ENCODE results near the gene SLC44A5. TPM values are rescaled to one million over a fixed set of nuclear protein-coding genes. Genes with fewer than 3 reads are reported as not detected.
"Not testable (repeated sequence)": the region's sequence is repeated elsewhere in the genome, so short reads cannot be mapped to it uniquely, and the experiment has no call there.

Gene SLC44A5
- total RNA-seq, 1 experiment from 2014 or later = 2.4 TPM

DNA sequence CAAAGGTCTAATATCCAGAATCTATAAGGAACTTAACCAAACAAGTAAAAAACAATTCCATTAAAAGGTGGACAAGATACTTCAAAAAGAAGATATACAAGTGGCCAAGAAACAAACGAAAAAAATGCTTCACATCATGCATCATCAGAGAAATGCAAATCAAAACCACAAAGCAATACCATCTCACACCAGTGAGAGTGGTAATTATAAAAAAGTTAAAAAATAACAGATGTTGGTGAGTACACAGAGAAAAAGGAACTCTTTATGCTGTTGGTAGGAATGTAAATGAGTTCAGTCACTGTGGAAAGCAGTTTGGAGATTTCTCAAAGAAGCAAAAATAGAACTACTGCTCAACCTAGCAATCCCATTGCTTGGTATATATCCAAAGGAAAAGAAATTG, 218.6 kb downstream of the SLC44A5 start:
- Histone ChIP-seq H3K23me2 (ENCODE audit: insufficient read length, low read depth, low read length, poor library complexity, severe bottlenecking) (no peaks in the 10 kb centered on the region), H3K27ac (ENCODE audit: insufficient read length, low read depth, low read length) (no peak overlapping the region), H2BK20ac (ENCODE audit: low read depth, low read length, poor library complexity, severe bottlenecking) (no peak overlapping the region), H3K9me3 (ENCODE audit: control insufficient read depth, low read depth, low read length) (no peaks in the 10 kb centered on the region), H3K4me2 (ENCODE audit: insufficient read depth, insufficient read length, low read length) (no peak overlapping the region), H3K18ac (ENCODE audit: insufficient read length, low read depth, low read length) (no peak overlapping the region), H3K79me1 (ENCODE audit: insufficient read depth, low read depth, low read length, poor library complexity, severe bottlenecking) (no peaks in the 10 kb centered on the region), H2BK12ac (ENCODE audit: insufficient read length, low read depth, low read length) (no peak overlapping the region), H2AK5ac (ENCODE audit: insufficient read length, low read length) (no peak overlapping the region), H3K9ac (ENCODE audit: extremely low read depth, insufficient read length, low read length) (no peak overlapping the region), H4K5ac (ENCODE audit: insufficient read length, low read depth, low read length) (no peak overlapping the region), H3T11ph (ENCODE audit: low read length) (no peak overlapping the region), H2AFZ (ENCODE audit: low read length) (no peak overlapping the region), H3K14ac (ENCODE audit: insufficient read depth, low read length) (no peak overlapping the region), H2BK15ac (ENCODE audit: low read depth, low read length) (no peak overlapping the region), H3K56ac (ENCODE audit: insufficient read length, low read depth, low read length) (no peak overlapping the region), H3K27me3 (ENCODE audit: insufficient read depth, low read length) (no peaks in the 10 kb centered on the region), H4K91ac (ENCODE audit: insufficient read length, low read depth, low read length) (no peak overlapping the region), H2BK120ac (ENCODE audit: low read depth, low read length, poor library complexity, severe bottlenecking) (no peak overlapping the region), H3K4ac (ENCODE audit: low read depth, low read length) (no peak overlapping the region), H3K4me1 (ENCODE audit: insufficient read depth, low read length) (no peaks in the 10 kb centered on the region), H3K79me2 (ENCODE audit: insufficient read depth, low read length) (no peaks in the 10 kb centered on the region), H4K8ac (replicated peaks; ENCODE audit: insufficient read length, low read depth, low read length) (no peak overlapping the region), H3K23ac (ENCODE audit: insufficient read length, low read depth, low read length) (no peak overlapping the region), H2BK5ac (ENCODE audit: insufficient read length, low read length) (no peak overlapping the region), H4K20me1 (ENCODE audit: control insufficient read depth, insufficient read depth, insufficient read length) (no peaks in the 10 kb centered on the region)
- Mint-ChIP-seq H3K36me3 (ENCODE audit: insufficient read depth in 1 of 3, low read depth in 3 of 3) (peaks cover 0 to 16% (median 7%) of the 10 kb centered on the region in 3 experiments), H3K4me1 (no peaks in the 10 kb centered on the region), H3K27me3 (ENCODE audit: low read depth) (no peaks in the 10 kb centered on the region), H3K27ac (no peak overlapping the region), H3K4me3 (no peak overlapping the region), H3K9me3 (peaks cover 20 to 22% of the 10 kb centered on the region in 2 experiments)
- no peak for DNase-seq
- TF ChIP-seq, protein P1, sequence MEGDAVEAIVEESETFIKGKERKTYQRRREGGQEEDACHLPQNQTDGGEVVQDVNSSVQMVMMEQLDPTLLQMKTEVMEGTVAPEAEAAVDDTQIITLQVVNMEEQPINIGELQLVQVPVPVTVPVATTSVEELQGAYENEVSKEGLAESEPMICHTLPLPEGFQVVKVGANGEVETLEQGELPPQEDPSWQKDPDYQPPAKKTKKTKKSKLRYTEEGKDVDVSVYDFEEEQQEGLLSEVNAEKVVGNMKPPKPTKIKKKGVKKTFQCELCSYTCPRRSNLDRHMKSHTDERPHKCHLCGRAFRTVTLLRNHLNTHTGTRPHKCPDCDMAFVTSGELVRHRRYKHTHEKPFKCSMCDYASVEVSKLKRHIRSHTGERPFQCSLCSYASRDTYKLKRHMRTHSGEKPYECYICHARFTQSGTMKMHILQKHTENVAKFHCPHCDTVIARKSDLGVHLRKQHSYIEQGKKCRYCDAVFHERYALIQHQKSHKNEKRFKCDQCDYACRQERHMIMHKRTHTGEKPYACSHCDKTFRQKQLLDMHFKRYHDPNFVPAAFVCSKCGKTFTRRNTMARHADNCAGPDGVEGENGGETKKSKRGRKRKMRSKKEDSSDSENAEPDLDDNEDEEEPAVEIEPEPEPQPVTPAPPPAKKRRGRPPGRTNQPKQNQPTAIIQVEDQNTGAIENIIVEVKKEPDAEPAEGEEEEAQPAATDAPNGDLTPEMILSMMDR (conservative IDR thresholded peaks at IDR 0.05) = no peak
- WGBS (ENCODE audit: extremely low coverage, insufficient read length, low lambda C conversion rate) = no CpG with 5 or more reads among the region's 1 CpG

DNA sequence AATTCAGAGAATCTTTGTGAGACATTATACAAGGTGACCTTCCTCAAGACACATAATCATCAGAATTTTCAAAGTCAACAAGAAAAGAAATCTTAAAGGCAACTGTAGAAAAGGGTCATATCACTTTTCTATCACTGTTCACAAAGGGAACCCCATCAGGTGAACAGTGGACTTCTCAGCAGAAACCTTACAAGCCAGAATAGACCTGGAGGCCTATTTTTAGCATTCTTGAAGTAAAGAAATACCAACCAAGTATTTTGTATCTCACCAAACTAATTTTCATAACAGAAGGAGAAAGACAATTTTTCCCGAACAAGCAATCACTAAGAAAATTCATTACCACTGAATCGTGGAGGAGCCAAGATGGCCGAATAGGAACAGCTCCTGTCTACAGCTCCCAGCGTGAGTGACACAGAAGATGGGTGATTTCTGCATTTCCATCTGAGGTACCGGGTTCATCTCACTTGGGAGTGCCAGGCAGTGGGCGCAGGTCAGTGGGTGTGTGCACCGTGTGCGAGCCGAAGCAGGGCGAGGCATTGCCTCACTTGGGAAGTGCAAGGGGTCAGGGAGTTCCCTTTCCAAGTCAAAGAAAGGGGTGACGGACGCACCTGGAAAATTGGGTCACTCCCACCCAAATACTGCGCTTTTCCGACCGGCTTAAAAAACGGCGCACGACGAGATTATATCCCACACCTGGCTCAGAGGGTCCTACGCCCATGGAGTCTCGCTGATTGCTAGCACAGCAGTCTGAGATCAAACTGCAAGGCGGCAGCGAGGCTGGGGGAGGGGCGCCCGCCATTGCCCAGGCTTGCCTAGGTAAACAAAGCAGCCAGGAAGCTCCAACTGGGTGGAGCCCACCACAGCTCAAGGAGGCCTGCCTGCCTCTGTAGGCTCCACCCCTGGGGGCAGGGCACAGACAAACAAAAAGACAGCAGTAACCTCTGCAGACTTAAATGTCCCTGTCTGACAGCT, 235.2 kb downstream of the SLC44A5 start:
- DNase-seq = not testable (repeated sequence)
- peak overlapping the region in 2 of 3 experiments; percentile 59 to 79; a peak in 3 of 7 replicates for H3K27ac Mint-ChIP-seq
- H3K9ac ChIP-seq (ENCODE audit: extremely low read depth, insufficient read length, low read length) = peak overlapping the region; percentile 23

More for the DNA sequence above, 235.2 kb downstream of the SLC44A5 start:
- not testable (repeated sequence) for H3K4me1 ChIP-seq (ENCODE audit: insufficient read depth, low read length); H2BK5ac ChIP-seq (ENCODE audit: insufficient read length, low read length); H3K27me3 ChIP-seq (ENCODE audit: insufficient read depth, low read length); H2BK120ac ChIP-seq (ENCODE audit: low read depth, low read length, poor library complexity, severe bottlenecking); H2AFZ ChIP-seq (ENCODE audit: low read length); H3K27me3 Mint-ChIP-seq (ENCODE audit: low read depth); H3K56ac ChIP-seq (ENCODE audit: insufficient read length, low read depth, low read length); H4K91ac ChIP-seq (ENCODE audit: insufficient read length, low read depth, low read length); H3T11ph ChIP-seq (ENCODE audit: low read length); H2BK12ac ChIP-seq (ENCODE audit: insufficient read length, low read depth, low read length); H3K23me2 ChIP-seq (ENCODE audit: insufficient read length, low read depth, low read length, poor library complexity, severe bottlenecking); H2BK15ac ChIP-seq (ENCODE audit: low read depth, low read length); H4K8ac ChIP-seq (replicated peaks; ENCODE audit: insufficient read length, low read depth, low read length); H3K14ac ChIP-seq (ENCODE audit: insufficient read depth, low read length); H3K18ac ChIP-seq (ENCODE audit: insufficient read length, low read depth, low read length); H3K79me1 ChIP-seq (ENCODE audit: insufficient read depth, low read depth, low read length, poor library complexity, severe bottlenecking); H4K5ac ChIP-seq (ENCODE audit: insufficient read length, low read depth, low read length); H3K9me3 ChIP-seq (ENCODE audit: control insufficient read depth, low read depth, low read length); H3K79me2 ChIP-seq (ENCODE audit: insufficient read depth, low read length); H2AK5ac ChIP-seq (ENCODE audit: insufficient read length, low read length); H3K27ac ChIP-seq (ENCODE audit: insufficient read length, low read depth, low read length); H2BK20ac ChIP-seq (ENCODE audit: low read depth, low read length, poor library complexity, severe bottlenecking); H3K4ac ChIP-seq (ENCODE audit: low read depth, low read length); H4K20me1 ChIP-seq (ENCODE audit: control insufficient read depth, insufficient read depth, insufficient read length); H3K9me3 Mint-ChIP-seq; H3K23ac ChIP-seq (ENCODE audit: insufficient read length, low read depth, low read length)
- peaks cover 4 to 19% (median 13%) of the 10 kb centered on the region in 3 experiments for H3K36me3 Mint-ChIP-seq (ENCODE audit: insufficient read depth in 1 of 3, low read depth in 3 of 3)
- peak overlapping the region; percentile 60 to 69 for H3K4me3 Mint-ChIP-seq
- peak overlapping the region; percentile 56 for H3K4me2 ChIP-seq (ENCODE audit: insufficient read depth, insufficient read length, low read length)
- WGBS (ENCODE audit: extremely low coverage, insufficient read length, low lambda C conversion rate) = no CpG with 5 or more reads among the region's 25 CpGs
- H3K4me1 Mint-ChIP-seq = peaks cover 19 to 26% of the 10 kb centered on the region in 2 experiments
